Jurkat, Clone E6-1 (cell line): Measurements from ENCODE around the gene ARR3.
"Not testable (repeated sequence)": the region's sequence is repeated elsewhere in the genome, so short reads cannot be mapped to it uniquely, and the experiment has no call there.

ENCODE experiments used
- DNase-seq: peaks from one replicate; pipeline ENCODE4 v3.0.0-alpha.2; 2011; ENCODE audit warnings: low read depth, low spot score
- H3K4me3 ChIP-seq: 2 replicates; pipeline ENCODE4 v1.5.1; 2011; ENCODE audit warnings: mild to moderate bottlenecking, low read length, control low read depth, moderate library complexity

Gene ARR3

DNA sequence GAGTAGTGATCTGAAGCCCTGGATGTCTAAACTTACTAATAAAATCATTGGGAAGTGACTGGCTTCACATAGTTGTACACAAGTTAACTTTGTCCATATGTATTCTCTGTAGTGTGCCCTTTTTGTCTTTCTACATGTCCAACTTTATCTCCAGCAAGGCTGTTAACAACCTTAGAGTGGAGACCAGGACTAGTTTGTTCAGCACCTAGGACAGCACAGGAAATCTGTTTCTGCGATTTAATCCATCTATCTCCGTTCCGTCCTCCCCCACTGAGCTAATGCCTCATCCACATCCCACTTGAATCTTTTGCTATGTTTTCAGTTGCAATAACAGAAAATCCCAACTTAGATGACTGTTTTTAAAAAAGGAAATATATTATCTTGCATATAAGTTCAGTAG lies 3.4 kb upstream of the ARR3 start:
- DNase-seq: no peak
- H3K4me3 ChIP-seq: no peak overlapping the region

DNA sequence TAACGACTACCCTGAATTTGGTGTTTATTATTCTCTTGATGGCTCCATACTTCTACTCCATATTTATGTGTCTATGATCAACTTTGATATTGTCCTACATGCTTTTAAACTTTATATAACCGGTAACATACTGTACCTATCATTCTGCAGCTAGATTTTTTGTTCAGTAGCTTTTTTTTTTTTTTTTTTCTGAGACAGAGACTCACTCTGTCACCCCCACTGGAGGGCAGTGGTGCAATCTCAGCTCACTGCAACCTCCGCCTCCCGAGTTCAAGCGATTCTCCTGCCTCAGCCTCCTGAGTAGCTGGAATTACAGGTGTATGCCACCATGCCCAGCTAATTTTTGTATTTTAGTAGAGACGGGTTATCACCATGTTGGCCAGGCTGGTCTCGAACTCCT lies 5.9 kb downstream of the ARR3 start:
- not testable (repeated sequence) for DNase-seq

DNA sequence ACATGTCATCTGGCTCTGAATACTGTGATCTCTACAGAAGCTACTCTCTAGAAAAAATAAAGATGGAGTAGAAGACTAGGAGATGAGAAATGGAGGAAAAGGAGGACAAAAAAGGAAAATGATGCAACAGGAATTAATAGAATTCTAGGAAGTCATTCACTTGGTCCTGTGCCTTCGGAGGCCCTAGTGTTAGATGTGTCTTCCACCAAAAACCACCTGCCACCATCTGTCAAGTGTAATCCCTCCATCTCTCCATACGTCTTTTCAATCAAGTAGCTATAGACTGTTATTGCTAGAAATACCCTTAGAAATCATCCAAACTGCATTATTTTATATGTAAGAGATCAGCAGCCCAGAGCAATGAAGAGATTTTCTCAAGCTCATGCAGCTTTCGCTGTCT lies 10.9 kb downstream of the ARR3 start:
- DNase-seq: no peak
- H3K4me3 ChIP-seq: no peak overlapping the region

More for the DNA sequence above, 5.9 kb downstream of the ARR3 start:
- not testable (repeated sequence) for H3K4me3 ChIP-seq

DNA sequence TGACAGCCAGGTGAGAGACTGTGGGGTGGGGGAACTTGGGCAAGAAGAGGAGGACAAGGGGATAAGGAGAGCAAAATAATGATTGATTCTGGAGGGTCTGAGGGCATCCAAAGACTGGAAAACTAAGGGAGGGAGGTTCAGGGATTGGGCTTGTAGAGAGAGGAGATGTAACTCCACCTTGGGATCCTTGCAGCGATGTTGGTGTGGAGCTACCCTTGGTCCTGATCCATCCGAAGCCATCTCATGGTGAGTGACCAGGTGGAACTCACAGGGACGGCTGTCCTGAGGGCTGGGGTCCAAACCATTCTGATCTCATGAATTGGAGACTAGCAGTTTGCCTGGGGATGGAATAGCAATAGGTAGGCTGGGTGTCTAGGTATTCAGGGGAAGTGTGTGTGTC lies 12.4 kb downstream of the ARR3 start:
- DNase-seq: no peak
- no peak overlapping the region for H3K4me3 ChIP-seq

GRCh38 chrX:70281951-70282350 lies 13.8 kb downstream of the ARR3 start, which contains the start of gene RAB41:
RAB41 (plus strand) TSS chrX:70282172; CDS start chrX:70282218, 46 bp downstream.
- no peak within 1 kb of the TSS for H3K4me3 ChIP-seq
- DNase-seq: no peak

DNA sequence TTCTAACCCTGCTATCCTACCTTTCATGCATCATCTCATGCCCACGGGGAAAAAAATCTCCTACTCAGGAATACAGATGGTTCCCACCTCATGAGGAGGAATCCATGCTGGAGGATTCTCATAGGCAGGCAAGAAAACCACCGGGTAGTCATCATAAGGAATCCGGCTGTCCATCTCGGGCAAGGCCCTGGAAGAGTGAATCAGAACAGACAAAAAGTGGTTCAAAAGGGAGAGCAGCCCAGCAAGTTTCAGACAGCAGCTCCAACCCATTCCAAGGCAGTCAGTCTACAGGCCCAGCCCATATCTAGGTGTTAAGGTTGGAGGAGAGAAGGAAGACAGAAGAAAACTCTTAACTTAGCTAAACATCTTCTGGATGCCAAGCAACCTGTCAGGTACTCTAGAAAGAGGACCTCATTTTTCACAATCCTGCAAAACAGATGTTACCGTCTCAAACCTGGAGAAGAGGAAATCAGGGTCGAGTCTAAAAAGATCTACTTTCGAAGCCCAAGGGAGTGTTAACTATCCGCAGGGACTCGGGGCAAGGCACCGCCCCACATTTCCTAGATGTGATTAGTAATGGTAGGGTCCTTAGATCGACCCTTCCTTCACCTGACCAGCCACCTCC lies 21.1 kb downstream of the ARR3 start:
- peak overlapping the region; percentile 77 for H3K4me3 ChIP-seq
- DNase-seq: no peak

DNA sequence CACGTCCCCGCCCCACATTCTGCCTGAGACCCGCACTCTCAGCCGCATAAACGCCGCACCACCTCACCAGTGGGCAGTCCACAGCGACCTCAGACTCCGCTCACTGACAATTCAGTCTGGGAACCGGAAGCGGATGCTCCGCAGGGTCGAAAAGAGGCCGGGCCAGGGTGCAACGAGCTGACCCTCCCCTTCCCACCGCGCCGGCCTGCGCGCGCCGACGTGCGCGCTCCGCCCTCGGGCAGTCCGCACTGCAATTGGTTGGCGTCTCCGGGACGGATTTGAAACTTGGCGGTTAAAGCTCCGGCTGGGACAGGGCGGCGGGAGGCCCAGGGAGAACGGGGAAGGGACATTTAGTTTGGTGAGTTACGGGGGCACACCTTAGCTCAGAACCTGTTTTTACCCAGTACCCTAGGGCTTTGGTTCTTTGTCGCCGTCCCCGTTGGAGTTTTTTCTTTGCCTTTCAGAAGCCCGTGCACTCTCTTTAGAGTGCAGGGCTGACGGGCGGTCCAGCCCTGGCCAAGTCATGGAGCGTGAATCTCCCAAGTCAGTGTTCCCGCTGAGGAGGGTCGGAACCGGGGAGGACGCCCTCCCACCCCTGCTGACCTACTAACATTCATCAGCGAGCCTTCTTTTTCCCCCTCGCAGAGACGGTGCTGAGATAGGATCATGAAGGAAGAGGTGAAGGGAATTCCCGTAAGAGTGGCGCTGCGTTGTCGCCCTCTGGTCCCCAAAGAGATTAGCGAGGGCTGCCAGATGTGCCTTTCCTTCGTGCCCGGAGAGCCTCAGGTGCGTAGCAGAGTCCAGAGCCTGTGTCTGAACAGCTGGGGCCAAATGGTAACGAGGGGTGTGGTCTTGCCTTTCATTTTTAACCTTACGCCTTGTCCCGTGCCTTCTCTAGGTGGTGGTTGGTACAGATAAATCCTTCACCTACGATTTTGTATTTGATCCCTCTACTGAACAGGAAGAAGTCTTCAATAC lies 21.9 kb downstream of the ARR3 start, which contains the start of the genes KIF4A and PDZD11:
KIF4A (plus strand) TSS at position 312 of the 978 bp plus-strand sequence; CDS start at position 667, 355 bp downstream.
PDZD11 (minus strand) TSS at position 135 of the 978 bp plus-strand sequence. CDS start 586 bp downstream, outside the sequence.
- peak; percentile 72 for DNase-seq
- H3K4me3 ChIP-seq: peak within 1 kb of the TSS; percentile 77

- DNase-seq: no peak
- no peak overlapping the region for H3K4me3 ChIP-seq
Observed at GRCh38 chrX:70292788-70293187, 24.7 kb downstream of the ARR3 start.

- H3K4me3 ChIP-seq: no peak overlapping the region
- no peak for DNase-seq
Observed at GRCh38 chrX:70293621-70294020, 25.5 kb downstream of the ARR3 start.

- no peak for DNase-seq
- no peak overlapping the region for H3K4me3 ChIP-seq
Observed at GRCh38 chrX:70301716-70302115, 33.6 kb downstream of the ARR3 start.

DNA sequence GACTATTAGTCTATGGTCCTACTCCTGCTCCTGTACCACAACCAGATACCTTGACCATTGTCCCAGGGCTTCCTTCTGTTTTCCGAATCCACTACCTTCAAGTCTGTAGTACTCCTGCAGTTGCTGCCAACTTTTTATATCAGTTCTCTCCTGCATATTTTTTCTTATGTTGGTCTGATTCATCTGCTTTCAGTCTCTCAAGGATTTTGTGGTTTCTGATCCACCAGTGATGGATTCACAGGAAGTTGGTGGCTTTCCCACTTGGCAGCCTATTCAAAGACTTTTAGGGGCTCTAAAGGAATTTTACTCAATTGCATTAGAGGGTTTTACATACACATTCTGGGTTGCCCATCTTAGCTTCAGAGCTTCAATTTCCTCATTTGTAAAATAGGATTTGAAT lies 45.4 kb downstream of the ARR3 start:
- no peak overlapping the region for H3K4me3 ChIP-seq
- no peak for DNase-seq

DNA sequence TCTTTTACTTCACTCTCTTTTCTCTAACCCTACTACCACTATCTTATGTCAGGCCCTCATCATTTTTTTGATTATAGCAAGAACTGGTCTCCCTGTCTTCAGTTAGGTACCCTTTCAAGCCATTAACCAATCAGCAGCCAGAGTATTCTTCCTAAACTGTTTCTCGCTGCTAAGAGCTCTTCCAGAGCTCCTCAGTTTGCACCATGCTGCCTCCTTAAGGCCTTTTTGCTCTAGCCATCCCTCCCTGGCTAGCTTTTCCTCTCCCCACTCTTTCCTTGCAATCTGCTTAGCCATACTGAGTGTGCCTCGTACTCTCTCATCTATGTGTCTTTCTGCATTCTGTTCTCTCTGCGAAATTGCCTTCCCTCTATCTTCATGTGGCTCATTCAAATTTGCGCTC lies 54.6 kb downstream of the ARR3 start:
- H3K4me3 ChIP-seq: no peak overlapping the region
- DNase-seq: no peak

- not testable (repeated sequence) for DNase-seq, H3K4me3 ChIP-seq
Observed at GRCh38 chrX:70323628-70324027, 55.5 kb downstream of the ARR3 start.

- no peak for DNase-seq
- H3K4me3 ChIP-seq: no peak overlapping the region
Observed at GRCh38 chrX:70324326-70324725, 56.2 kb downstream of the ARR3 start.

- no peak for DNase-seq
- H3K4me3 ChIP-seq: no peak overlapping the region
Observed at GRCh38 chrX:70331161-70331560, 63.0 kb downstream of the ARR3 start.
